T-helper 1 cell treated with Interleukin-12 subunit alpha and Interleukin-12 subunit beta and Interleukin-4 antibody, amounts not matched to agents 30 μg/mL and 1 μg/mL, for 36 hours (primary cell): Measurements from ENCODE around the gene CDSN.
"Not testable (repeated sequence)": the region's sequence is repeated elsewhere in the genome, so short reads cannot be mapped to it uniquely, and the experiment has no call there.

Source experiments
- H3K27ac Mint-ChIP-seq: one replicate; pipeline ENCODE4 v1.8.0; 2021; ENCODE audit warnings: mild to moderate bottlenecking, mixed read lengths
- H3K27me3 Mint-ChIP-seq: one replicate; pipeline ENCODE4 v1.8.0; 2021; ENCODE audit warnings: low read depth, mixed read lengths
- H3K36me3 Mint-ChIP-seq: one replicate; pipeline ENCODE4 v1.8.0; 2021; ENCODE audit warnings: low read depth, mixed read lengths
- H3K4me1 Mint-ChIP-seq: one replicate; pipeline ENCODE4 v1.8.0; 2021; ENCODE audit warnings: low read depth, mixed read lengths
- H3K4me3 Mint-ChIP-seq: one replicate; pipeline ENCODE4 v1.8.0; 2021; ENCODE audit warnings: mild to moderate bottlenecking, moderate library complexity, mixed read lengths
- H3K9me3 Mint-ChIP-seq: one replicate; pipeline ENCODE4 v1.8.0; 2021; ENCODE audit warnings: mixed read lengths

Gene CDSN

DNA sequence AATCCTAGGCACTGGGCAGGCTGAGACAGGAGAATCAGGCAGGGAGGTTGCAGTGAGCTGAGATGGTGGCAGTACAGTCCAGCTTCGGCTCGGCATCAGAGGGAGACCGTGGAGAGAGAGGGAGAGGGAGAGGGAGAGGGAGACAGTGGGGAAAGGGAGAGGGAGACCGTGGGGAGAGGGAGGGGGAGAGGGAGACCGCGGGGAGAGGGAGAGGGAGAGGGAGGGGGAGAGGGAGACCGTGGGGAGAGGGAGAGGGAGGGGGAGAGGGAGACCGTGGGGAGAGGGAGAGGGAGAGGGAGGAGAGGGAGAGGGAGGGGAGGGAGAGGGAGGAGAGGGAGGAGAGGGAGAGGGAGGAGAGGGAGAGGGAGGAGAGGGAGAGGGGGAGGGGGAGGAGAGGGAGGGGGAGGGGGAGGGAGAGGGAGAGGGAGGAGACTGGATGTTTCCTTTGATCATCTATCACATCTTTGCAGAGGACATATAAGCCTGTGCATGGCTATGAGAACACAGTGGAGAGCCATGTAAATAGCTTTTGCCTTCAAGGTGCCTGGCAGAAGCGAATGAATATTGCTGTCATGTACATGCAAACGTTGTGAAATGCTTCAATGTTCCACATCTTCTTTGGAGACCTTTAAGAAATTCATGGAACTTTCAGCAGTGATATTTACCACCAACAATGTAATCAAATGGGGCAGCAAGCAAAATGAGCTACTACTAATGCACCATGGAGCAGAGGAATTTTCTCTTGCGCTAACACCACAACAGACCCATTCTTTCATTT lies 52.2 kb downstream of the CDSN start:
- H3K36me3 Mint-ChIP-seq, H3K4me3 Mint-ChIP-seq, H3K4me1 Mint-ChIP-seq, H3K27ac Mint-ChIP-seq, H3K9me3 Mint-ChIP-seq: not testable (repeated sequence)
- peaks cover 19% of the 10 kb centered on the region for H3K27me3 Mint-ChIP-seq

DNA sequence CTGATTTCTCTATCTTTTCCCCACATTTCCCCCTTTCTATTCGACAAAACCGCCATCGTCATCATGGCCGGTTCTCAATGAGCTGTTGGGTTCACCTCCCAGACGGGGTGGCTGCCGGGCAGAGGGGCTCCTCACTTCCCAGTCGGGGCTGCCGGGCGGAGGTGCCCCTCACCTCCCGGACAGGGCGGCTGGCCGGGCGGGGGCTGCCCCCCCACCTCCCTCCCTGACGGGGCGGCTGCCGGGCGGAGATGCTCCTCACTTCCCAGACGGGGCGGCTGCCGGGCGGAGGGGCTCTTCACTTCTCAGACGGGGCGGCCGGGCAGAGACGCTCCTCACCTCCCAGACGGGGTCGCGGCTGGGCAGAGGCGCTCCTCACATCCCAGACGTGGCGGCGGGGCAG lies 53.2 kb downstream of the CDSN start:
- H3K9me3 Mint-ChIP-seq, H3K36me3 Mint-ChIP-seq, H3K4me3 Mint-ChIP-seq, H3K4me1 Mint-ChIP-seq, H3K27ac Mint-ChIP-seq: not testable (repeated sequence)
- peaks cover 26% of the 10 kb centered on the region for H3K27me3 Mint-ChIP-seq

DNA sequence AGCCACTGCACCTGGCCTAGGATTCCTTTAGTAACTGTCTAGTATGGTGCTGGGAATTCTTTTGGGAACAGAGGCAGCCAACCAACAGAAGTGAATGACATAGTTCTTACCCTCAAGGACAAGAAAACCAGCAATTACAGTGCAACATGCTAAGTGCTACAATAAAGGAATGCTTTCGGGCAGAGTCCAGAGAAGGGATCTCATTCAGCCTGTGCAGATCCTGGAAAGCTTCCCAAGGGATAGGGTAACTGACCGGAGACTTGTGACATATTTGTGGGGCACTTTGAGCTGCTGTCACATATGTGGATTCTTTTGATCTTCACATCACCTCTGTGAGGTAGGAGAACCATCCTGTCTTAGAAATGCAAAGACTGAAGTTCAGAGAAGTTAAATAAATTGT lies 54.7 kb downstream of the CDSN start:
- Mint-ChIP-seq H3K4me1 (no peaks in the 10 kb centered on the region), H3K9me3 (no peaks in the 10 kb centered on the region), H3K27ac (no peak overlapping the region), H3K36me3 (no peaks in the 10 kb centered on the region), H3K27me3 (peaks cover 31% of the 10 kb centered on the region), H3K4me3 (no peak overlapping the region)
